ENCODE data around the gene ZCCHC7. TPM values are rescaled to one million over a fixed set of nuclear protein-coding genes. Genes with fewer than 3 reads are reported as not detected.
"Not testable (repeated sequence)": the region's sequence is repeated elsewhere in the genome, so short reads cannot be mapped to it uniquely, and the experiment has no call there.

Gene ZCCHC7
- total RNA-seq, 1 experiment from 2014 or later = 27.9 TPM

DNA sequence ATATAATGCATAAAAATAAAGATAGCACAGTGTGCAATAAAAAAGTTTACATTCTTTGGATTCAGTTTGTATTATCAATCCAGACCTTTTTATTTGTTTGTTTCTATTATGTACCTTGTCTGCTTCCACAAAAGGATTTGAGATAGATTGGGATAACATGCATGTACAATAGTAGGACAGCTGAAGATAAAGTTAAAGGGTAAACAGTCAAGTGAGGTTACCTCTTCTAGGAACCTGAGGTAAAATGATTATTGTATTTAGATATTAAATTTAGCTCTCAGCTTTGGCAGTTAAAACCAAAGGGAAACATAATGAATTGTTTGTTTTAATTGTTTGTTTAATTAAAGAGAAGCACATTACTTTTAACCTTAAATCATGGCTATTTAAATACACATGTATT is 81.7 kb downstream of the ZCCHC7 start:
- TF ChIP-seq, protein P1, sequence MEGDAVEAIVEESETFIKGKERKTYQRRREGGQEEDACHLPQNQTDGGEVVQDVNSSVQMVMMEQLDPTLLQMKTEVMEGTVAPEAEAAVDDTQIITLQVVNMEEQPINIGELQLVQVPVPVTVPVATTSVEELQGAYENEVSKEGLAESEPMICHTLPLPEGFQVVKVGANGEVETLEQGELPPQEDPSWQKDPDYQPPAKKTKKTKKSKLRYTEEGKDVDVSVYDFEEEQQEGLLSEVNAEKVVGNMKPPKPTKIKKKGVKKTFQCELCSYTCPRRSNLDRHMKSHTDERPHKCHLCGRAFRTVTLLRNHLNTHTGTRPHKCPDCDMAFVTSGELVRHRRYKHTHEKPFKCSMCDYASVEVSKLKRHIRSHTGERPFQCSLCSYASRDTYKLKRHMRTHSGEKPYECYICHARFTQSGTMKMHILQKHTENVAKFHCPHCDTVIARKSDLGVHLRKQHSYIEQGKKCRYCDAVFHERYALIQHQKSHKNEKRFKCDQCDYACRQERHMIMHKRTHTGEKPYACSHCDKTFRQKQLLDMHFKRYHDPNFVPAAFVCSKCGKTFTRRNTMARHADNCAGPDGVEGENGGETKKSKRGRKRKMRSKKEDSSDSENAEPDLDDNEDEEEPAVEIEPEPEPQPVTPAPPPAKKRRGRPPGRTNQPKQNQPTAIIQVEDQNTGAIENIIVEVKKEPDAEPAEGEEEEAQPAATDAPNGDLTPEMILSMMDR (conservative IDR thresholded peaks at IDR 0.05; ENCODE audit: low read depth, low read length) = no peak
- TF ChIP-seq EZH2 (IDR thresholded peaks at IDR 0.05; ENCODE audit: borderline replicate concordance, low read depth, low read length, poor library complexity, severe bottlenecking) = no peak
- no TSS peak for BruUV-seq (replicated peaks)
- CTCF ChIA-PET = no interaction called here
- intact Hi-C loops (cut with micrococcal nuclease; ENCODE audit: unreplicated experiment) = no loop called here
- H3K27ac ChIP-seq (ENCODE audit: low read depth, low read length, poor library complexity, severe bottlenecking) = no peak overlapping the region
- H3K9me3 ChIP-seq (ENCODE audit: low read depth, low read length, poor library complexity, severe bottlenecking) = peaks cover 5% of the 10 kb centered on the region
- H3K27me3 ChIP-seq (replicated peaks; ENCODE audit: insufficient read depth, low read depth, low read length, poor library complexity) = no peaks in the 10 kb centered on the region
- no peak for DNase-seq (ENCODE audit: low spot score)
- POLR2A ChIA-PET (ENCODE audit: low non-redundant PET) = interaction anchor here (0.5 kb wide), 1 partner anchor 8 kb away, joined by 3 read pairs; no protein-coding TSS in a partner anchor
- no peak overlapping the region for H3K4me3 ChIP-seq (ENCODE audit: low read depth, low read length, poor library complexity, severe bottlenecking)
- H3K36me3 ChIP-seq (ENCODE audit: insufficient read depth, low read length, poor library complexity, severe bottlenecking) = peaks cover 3% of the 10 kb centered on the region
- peaks cover 45% of the 10 kb centered on the region for H3K4me1 ChIP-seq (ENCODE audit: insufficient read depth, low read length, poor library complexity, severe bottlenecking)

DNA sequence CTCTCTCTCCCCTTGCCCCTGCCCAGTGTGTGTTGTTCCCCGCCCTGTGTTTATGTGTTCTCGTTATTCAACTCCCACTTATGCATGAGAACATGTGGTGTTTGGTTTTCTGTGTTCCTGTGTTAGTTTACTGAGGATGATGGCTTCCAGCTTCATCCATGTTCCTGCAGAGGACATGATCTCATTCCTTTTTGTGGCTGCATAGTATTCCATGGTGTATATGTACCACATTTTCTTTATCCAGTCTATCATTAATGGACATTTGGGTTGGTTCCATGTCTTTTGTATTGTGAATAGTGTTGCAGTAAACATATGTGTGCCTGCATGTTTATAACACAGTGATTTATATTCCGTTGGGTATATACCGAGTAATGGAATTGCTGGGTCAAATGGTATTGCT is 83.1 kb downstream of the ZCCHC7 start:
- H3K36me3 ChIP-seq (ENCODE audit: insufficient read depth, low read length, poor library complexity, severe bottlenecking); H3K27me3 ChIP-seq (replicated peaks; ENCODE audit: insufficient read depth, low read depth, low read length, poor library complexity); H3K4me3 ChIP-seq (ENCODE audit: low read depth, low read length, poor library complexity, severe bottlenecking); H3K9me3 ChIP-seq (ENCODE audit: low read depth, low read length, poor library complexity, severe bottlenecking); CTCF ChIA-PET; H3K27ac ChIP-seq (ENCODE audit: low read depth, low read length, poor library complexity, severe bottlenecking); DNase-seq (ENCODE audit: low spot score); intact Hi-C loops (cut with micrococcal nuclease; ENCODE audit: unreplicated experiment); BruUV-seq (replicated peaks); POLR2A ChIA-PET (ENCODE audit: low non-redundant PET): not testable (repeated sequence)
- H3K4me1 ChIP-seq (ENCODE audit: insufficient read depth, low read length, poor library complexity, severe bottlenecking) = peaks cover 32% of the 10 kb centered on the region

DNA sequence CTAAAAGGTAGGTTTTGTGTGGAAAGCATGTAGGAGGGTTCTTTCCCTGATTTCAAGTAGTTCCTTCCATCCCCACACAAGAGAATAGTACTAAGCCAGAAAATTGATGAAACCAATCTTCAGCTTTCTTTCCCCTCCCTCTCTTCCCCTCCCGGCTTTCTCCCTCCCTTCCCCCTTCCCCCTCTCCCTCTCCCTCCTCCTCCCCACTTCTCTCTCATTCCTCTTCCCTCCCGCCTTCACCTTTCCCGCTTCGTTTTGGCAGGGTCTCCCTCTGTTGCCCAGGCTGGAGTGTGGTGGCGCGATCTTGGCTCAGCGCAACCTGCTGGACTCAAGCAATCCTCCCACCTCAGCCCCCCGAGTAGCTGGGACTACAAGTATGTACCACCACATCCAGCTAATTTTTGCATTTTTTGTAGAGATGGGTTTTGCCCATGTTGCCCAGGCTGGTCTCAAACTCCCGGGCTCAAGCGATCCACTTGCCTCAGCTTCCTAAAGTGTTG is 85.8 kb downstream of the ZCCHC7 start:
- H3K36me3 ChIP-seq (ENCODE audit: insufficient read depth, low read length, poor library complexity, severe bottlenecking) = peaks cover 3% of the 10 kb centered on the region
- no peak overlapping the region for H3K27ac ChIP-seq (ENCODE audit: low read depth, low read length, poor library complexity, severe bottlenecking)
- no peak for DNase-seq (ENCODE audit: low spot score)
- TF ChIP-seq, protein P1 (conservative IDR thresholded peaks at IDR 0.05; ENCODE audit: low read depth, low read length) = no peak
- TF ChIP-seq EZH2 (IDR thresholded peaks at IDR 0.05; ENCODE audit: borderline replicate concordance, low read depth, low read length, poor library complexity, severe bottlenecking) = no peak
- ChIA-PET CTCF (no interaction called here), POLR2A (ENCODE audit: low non-redundant PET) (no interaction called here)
- intact Hi-C loops (cut with micrococcal nuclease; ENCODE audit: unreplicated experiment) = no loop called here
- no peak overlapping the region for H3K4me3 ChIP-seq (ENCODE audit: low read depth, low read length, poor library complexity, severe bottlenecking)
- BruUV-seq (replicated peaks) = no TSS peak
- H3K27me3 ChIP-seq (replicated peaks; ENCODE audit: insufficient read depth, low read depth, low read length, poor library complexity) = no peaks in the 10 kb centered on the region
- H3K9me3 ChIP-seq (ENCODE audit: low read depth, low read length, poor library complexity, severe bottlenecking) = peaks cover 5% of the 10 kb centered on the region
- peaks cover 23% of the 10 kb centered on the region for H3K4me1 ChIP-seq (ENCODE audit: insufficient read depth, low read length, poor library complexity, severe bottlenecking)

Measured in A673 (cell line).